Spleen (tissue), 7 donors: ENCODE results near the gene CDH13.

Source experiments
- POLR2A ChIP-seq, 3 donors: fragments of 450-650 bp; IDR thresholded peaks; one replicate each; pipeline ENCODE4 v1.5.1; 2017; ENCODE audit warnings: antibody characterized with exemption in 3 of 3, mild to moderate bottlenecking in 1 of 3
- TF ChIP-seq, protein P1 (sequence below), 11 experiments: fragments of 200-600 bp in 7 of 11; fragments of 450-650 bp in 4 of 11; sonication (generic) in 4 of 11; IDR thresholded peaks in 8 of 11; conservative IDR thresholded peaks in 3 of 11; 1 replicate in 7 of 11; 2 replicates in 4 of 11; pipeline versions ENCODE4 v1.4.0 to v1.8.0; 2016 to 2021; ENCODE audit warnings: antibody characterized with exemption in 11 of 11, inconsistent platforms in 4 of 11, mild to moderate bottlenecking in 1 of 11
- donor health status: DM: no; HTN: no; CAD: no; lungs with moderate emphysema.
- donor health status: DM: no; HTN: no; CAD: no.
- donor health status: DM: no; HTN: no; CAD: no.

- TF ChIP-seq, protein P1, sequence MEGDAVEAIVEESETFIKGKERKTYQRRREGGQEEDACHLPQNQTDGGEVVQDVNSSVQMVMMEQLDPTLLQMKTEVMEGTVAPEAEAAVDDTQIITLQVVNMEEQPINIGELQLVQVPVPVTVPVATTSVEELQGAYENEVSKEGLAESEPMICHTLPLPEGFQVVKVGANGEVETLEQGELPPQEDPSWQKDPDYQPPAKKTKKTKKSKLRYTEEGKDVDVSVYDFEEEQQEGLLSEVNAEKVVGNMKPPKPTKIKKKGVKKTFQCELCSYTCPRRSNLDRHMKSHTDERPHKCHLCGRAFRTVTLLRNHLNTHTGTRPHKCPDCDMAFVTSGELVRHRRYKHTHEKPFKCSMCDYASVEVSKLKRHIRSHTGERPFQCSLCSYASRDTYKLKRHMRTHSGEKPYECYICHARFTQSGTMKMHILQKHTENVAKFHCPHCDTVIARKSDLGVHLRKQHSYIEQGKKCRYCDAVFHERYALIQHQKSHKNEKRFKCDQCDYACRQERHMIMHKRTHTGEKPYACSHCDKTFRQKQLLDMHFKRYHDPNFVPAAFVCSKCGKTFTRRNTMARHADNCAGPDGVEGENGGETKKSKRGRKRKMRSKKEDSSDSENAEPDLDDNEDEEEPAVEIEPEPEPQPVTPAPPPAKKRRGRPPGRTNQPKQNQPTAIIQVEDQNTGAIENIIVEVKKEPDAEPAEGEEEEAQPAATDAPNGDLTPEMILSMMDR (IDR thresholded peaks at IDR 0.05 in 8 of 11, conservative IDR thresholded peaks at IDR 0.05 in 3 of 11) = no peak
- no peak for TF ChIP-seq POLR2A (IDR thresholded peaks at IDR 0.05)
Observed at GRCh38 chr16:83158320-83158957, 531.7 kb downstream of the CDH13 start.
